Caco-2 (cell line): ENCODE results near the gene GET3. TPM values are rescaled to one million over a fixed set of nuclear protein-coding genes. Genes with fewer than 3 reads are reported as not detected.
A peak's percentile ranks its signal among the peaks of the same experiment; 100 is the strongest.

ENCODE experiments used
- BruUV-seq: library from RNA; stranded (reverse); fragments of 400-500 nt; replicated peaks from 2 replicates; lab custom pipeline; 2021; lab: Mats Ljungman, UMichigan
- CTCF ChIA-PET: fragments of 300-600 bp; sonication (Branson Sonifier 250); formaldehyde crosslinking; loops from one replicate; lab custom pipeline; 2022; ENCODE audit warnings: antibody characterized with exemption; lab: Charles Lee
- POLR2A ChIA-PET: fragments of 300-600 bp; sonication (Branson Sonifier 250); formaldehyde crosslinking; loops from one replicate; lab custom pipeline; 2022; ENCODE audit warnings: antibody characterized with exemption; lab: Charles Lee
- DNase-seq, 2 experiments: peaks; one replicate each; pipeline versions ENCODE4 v3.0.0 to v3.0.0-alpha.2; 2020 to 2022
- H3K27me3 ChIP-seq: replicated peaks from 2 replicates; pipeline ENCODE4 v1.6.0; 2011; ENCODE audit warnings: low read length; ENCODE audit not compliant: control insufficient read depth, insufficient read depth
- H3K36me3 ChIP-seq: 2 replicates; pipeline ENCODE4 v1.5.1; 2011; ENCODE audit warnings: low read length; ENCODE audit not compliant: control insufficient read depth, insufficient read depth
- H3K4me1 ChIP-seq: fragments of 250-450 bp; sonication (Bioruptor Pico); 2 replicates; pipeline ENCODE4 v1.5.1; 2020; ENCODE audit warnings: mild to moderate bottlenecking
- H3K4me3 ChIP-seq: 2 replicates; pipeline ENCODE4 v1.5.1; 2011; ENCODE audit warnings: low read depth, mild to moderate bottlenecking, control low read depth, low read length
- H3K9me3 ChIP-seq: fragments of 250-450 bp; sonication (Bioruptor Pico); 2 replicates; pipeline ENCODE4 v1.5.1; 2020; ENCODE audit warnings: mild to moderate bottlenecking, moderate library complexity
- H3K27ac Mint-ChIP-seq: one replicate; pipeline ENCODE4 v1.8.0; 2022; ENCODE audit warnings: mixed read lengths; ENCODE audit not compliant: unreplicated experiment
- H3K27me3 Mint-ChIP-seq: one replicate; pipeline ENCODE4 v1.8.0; 2022; ENCODE audit warnings: mixed read lengths; ENCODE audit not compliant: insufficient read depth, unreplicated experiment
- H3K36me3 Mint-ChIP-seq: one replicate; pipeline ENCODE4 v1.8.0; 2022; ENCODE audit warnings: mild to moderate bottlenecking, mixed read lengths; ENCODE audit not compliant: insufficient read depth, unreplicated experiment
- H3K4me1 Mint-ChIP-seq: one replicate; pipeline ENCODE4 v1.8.0; 2022; ENCODE audit warnings: low read depth, mixed read lengths; ENCODE audit not compliant: unreplicated experiment
- H3K4me3 Mint-ChIP-seq: one replicate; pipeline ENCODE4 v1.8.0; 2022; ENCODE audit warnings: mild to moderate bottlenecking, moderate library complexity, mixed read lengths; ENCODE audit not compliant: unreplicated experiment
- H3K9me3 Mint-ChIP-seq: one replicate; pipeline ENCODE4 v1.8.0; 2022; ENCODE audit warnings: mixed read lengths; ENCODE audit not compliant: unreplicated experiment
- intact Hi-C: fragments of 100-400 bp; cut with micrococcal nuclease; formaldehyde crosslinking; loops from one replicate; pipeline ENCODE4 v1.10.0; 2022; ENCODE audit not compliant: unreplicated experiment
- total RNA-seq: library from RNA; stranded (reverse); gene quantifications from 2 replicates; pipeline ENCODE4 v1.2.3, GENCODE V29; 2022
- TF ChIP-seq, protein P1 (sequence below), 2 experiments: fragments of 200-600 bp in 1 of 2; IDR thresholded peaks; 1 replicate in 1 of 2; 2 replicates in 1 of 2; pipeline versions ENCODE4 v1.5.1 to v1.8.0; 2011 to 2022; ENCODE audit warnings: antibody characterized with exemption in 1 of 2, control low read depth in 1 of 2, inconsistent platforms in 1 of 2, low read depth in 1 of 2, low read length in 1 of 2, mild to moderate bottlenecking in 1 of 2, moderate library complexity in 1 of 2; ENCODE audit not compliant: insufficient read depth in 1 of 2, severe bottlenecking in 1 of 2, unreplicated experiment in 1 of 2

Gene GET3
- total RNA-seq, 1 experiment from 2014 or later = 57.1 TPM

GRCh38 chr19:12793290-12794195, 56.2 kb downstream of the GET3 start:
- ChIA-PET POLR2A (interaction anchor here (0.6 to 3.0 kb wide), 9 partner anchors 9 to 1375 kb away, joined by 3 to 36 read pairs (median 6); partner anchors contain the start of genes GET3, PRDX2, RGL3 and THSD8), CTCF (interaction anchor here (0.5 to 3.7 kb wide), 9 partner anchors 11 to 183 kb away, joined by 3 to 38 read pairs (median 5); partner anchors contain the start of gene TRIR)
- Mint-ChIP-seq H3K36me3 (peaks cover 57% of the 10 kb centered on the region), H3K4me3 (peak overlapping the region; percentile 92), H3K27me3 (no peaks in the 10 kb centered on the region), H3K4me1 (peaks cover 23% of the 10 kb centered on the region), H3K27ac (peak overlapping the region; percentile 83), H3K9me3 (no peaks in the 10 kb centered on the region)
- peak; percentile 89 to 94 for DNase-seq
- no TSS peak for BruUV-seq
- H3K9me3 ChIP-seq = no peaks in the 10 kb centered on the region
- no peaks in the 10 kb centered on the region; the same call in 1 of the 2 replicates for H3K36me3 ChIP-seq
- peaks cover 24% of the 10 kb centered on the region for H3K4me1 ChIP-seq
- intact Hi-C loops = loop anchor here (5.0 kb wide), 1 partner anchor 359 kb away; the partner anchor contains the start of genes IER2 and STX10
- H3K4me3 ChIP-seq = peak overlapping the region; percentile 93
- H3K27me3 ChIP-seq = no peaks in the 10 kb centered on the region
- TF ChIP-seq, protein P1, sequence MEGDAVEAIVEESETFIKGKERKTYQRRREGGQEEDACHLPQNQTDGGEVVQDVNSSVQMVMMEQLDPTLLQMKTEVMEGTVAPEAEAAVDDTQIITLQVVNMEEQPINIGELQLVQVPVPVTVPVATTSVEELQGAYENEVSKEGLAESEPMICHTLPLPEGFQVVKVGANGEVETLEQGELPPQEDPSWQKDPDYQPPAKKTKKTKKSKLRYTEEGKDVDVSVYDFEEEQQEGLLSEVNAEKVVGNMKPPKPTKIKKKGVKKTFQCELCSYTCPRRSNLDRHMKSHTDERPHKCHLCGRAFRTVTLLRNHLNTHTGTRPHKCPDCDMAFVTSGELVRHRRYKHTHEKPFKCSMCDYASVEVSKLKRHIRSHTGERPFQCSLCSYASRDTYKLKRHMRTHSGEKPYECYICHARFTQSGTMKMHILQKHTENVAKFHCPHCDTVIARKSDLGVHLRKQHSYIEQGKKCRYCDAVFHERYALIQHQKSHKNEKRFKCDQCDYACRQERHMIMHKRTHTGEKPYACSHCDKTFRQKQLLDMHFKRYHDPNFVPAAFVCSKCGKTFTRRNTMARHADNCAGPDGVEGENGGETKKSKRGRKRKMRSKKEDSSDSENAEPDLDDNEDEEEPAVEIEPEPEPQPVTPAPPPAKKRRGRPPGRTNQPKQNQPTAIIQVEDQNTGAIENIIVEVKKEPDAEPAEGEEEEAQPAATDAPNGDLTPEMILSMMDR (IDR thresholded peaks at IDR 0.05; ENCODE audit: insufficient read depth in 1 of 2, low read depth in 1 of 2, low read length in 1 of 2, severe bottlenecking in 1 of 2, unreplicated experiment in 1 of 2) = no peak

- CTCF ChIA-PET = interaction anchor here (1.0 to 3.7 kb wide), 2 partner anchors 17 to 33 kb away, joined by 6 to 38 read pairs; no protein-coding TSS in a partner anchor
- Histone ChIP-seq H3K4me3 (peak overlapping the region; percentile 93), H3K9me3 (no peaks in the 10 kb centered on the region), H3K36me3 (no peaks in the 10 kb centered on the region; the same call in 1 of the 2 replicates), H3K27me3 (no peaks in the 10 kb centered on the region), H3K4me1 (peaks cover 15% of the 10 kb centered on the region)
- Mint-ChIP-seq H3K4me3 (peak overlapping the region; percentile 92), H3K9me3 (no peaks in the 10 kb centered on the region), H3K27ac (peak overlapping the region; percentile 32), H3K4me1 (peaks cover 15% of the 10 kb centered on the region), H3K36me3 (peaks cover 57% of the 10 kb centered on the region), H3K27me3 (no peaks in the 10 kb centered on the region)
- POLR2A ChIA-PET = interaction anchor here (0.6 to 2.4 kb wide), 3 partner anchors 8 to 57 kb away, joined by 6 to 10 read pairs (median 6); partner anchors contain the start of genes GET3, PRDX2 and THSD8
- intact Hi-C loops = loop anchor here (5.0 kb wide), 1 partner anchor 358 kb away; the partner anchor contains the start of genes IER2 and STX10
- BruUV-seq = no TSS peak
- no peak for DNase-seq
- TF ChIP-seq, protein P1 (IDR thresholded peaks at IDR 0.05; ENCODE audit: insufficient read depth in 1 of 2, low read depth in 1 of 2, low read length in 1 of 2, severe bottlenecking in 1 of 2, unreplicated experiment in 1 of 2) = no peak
These were observed 57.1 kb downstream of the GET3 start for GRCh38 chr19:12794196-12794941.
